ENCODE measurements around the gene CDH4.
"Not testable (repeated sequence)": the region's sequence is repeated elsewhere in the genome, so short reads cannot be mapped to it uniquely, and the experiment has no call there.

CDH4 gene

GRCh38 chr20:61419010-61419409, 166.9 kb downstream of the CDH4 start:
- DNase-seq (ENCODE audit: low spot score): no peak
- TF ChIP-seq, protein P1, sequence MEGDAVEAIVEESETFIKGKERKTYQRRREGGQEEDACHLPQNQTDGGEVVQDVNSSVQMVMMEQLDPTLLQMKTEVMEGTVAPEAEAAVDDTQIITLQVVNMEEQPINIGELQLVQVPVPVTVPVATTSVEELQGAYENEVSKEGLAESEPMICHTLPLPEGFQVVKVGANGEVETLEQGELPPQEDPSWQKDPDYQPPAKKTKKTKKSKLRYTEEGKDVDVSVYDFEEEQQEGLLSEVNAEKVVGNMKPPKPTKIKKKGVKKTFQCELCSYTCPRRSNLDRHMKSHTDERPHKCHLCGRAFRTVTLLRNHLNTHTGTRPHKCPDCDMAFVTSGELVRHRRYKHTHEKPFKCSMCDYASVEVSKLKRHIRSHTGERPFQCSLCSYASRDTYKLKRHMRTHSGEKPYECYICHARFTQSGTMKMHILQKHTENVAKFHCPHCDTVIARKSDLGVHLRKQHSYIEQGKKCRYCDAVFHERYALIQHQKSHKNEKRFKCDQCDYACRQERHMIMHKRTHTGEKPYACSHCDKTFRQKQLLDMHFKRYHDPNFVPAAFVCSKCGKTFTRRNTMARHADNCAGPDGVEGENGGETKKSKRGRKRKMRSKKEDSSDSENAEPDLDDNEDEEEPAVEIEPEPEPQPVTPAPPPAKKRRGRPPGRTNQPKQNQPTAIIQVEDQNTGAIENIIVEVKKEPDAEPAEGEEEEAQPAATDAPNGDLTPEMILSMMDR (IDR thresholded peaks at IDR 0.05; ENCODE audit: extremely low read depth, missing control alignments): no peak

DNA sequence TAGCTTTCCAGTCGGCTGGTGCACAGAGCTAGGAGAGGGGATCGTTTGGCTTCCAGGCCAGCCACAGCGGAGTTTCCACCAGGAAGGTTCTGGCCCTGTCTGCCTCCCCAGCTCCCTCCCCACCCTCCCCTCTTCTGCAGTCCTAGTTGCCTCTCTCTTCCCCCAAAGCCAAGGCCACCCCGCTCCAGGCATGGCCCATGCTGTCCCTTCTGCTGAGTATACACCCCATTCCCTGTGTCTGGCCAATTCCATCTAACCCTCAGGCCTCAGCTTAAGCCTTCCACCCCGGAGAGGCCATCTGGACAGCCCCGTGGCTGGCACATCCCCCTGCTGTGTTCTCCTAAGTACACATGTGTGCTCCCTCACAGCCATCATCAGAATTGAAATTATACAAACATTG, 167.4 kb downstream of the CDH4 start:
- TF ChIP-seq, protein P1 (IDR thresholded peaks at IDR 0.05; ENCODE audit: extremely low read depth, missing control alignments): no peak
- DNase-seq (ENCODE audit: low spot score): no peak

GRCh38 chr20:61420056-61420455, 168.0 kb downstream of the CDH4 start:
- TF ChIP-seq, protein P1 (IDR thresholded peaks at IDR 0.05; ENCODE audit: extremely low read depth, missing control alignments): no peak
- DNase-seq (ENCODE audit: low spot score): no peak

GRCh38 chr20:61420781-61421180, 168.7 kb downstream of the CDH4 start:
- DNase-seq (ENCODE audit: low spot score): no peak
- TF ChIP-seq, protein P1 (IDR thresholded peaks at IDR 0.05; ENCODE audit: extremely low read depth, missing control alignments): no peak

DNA sequence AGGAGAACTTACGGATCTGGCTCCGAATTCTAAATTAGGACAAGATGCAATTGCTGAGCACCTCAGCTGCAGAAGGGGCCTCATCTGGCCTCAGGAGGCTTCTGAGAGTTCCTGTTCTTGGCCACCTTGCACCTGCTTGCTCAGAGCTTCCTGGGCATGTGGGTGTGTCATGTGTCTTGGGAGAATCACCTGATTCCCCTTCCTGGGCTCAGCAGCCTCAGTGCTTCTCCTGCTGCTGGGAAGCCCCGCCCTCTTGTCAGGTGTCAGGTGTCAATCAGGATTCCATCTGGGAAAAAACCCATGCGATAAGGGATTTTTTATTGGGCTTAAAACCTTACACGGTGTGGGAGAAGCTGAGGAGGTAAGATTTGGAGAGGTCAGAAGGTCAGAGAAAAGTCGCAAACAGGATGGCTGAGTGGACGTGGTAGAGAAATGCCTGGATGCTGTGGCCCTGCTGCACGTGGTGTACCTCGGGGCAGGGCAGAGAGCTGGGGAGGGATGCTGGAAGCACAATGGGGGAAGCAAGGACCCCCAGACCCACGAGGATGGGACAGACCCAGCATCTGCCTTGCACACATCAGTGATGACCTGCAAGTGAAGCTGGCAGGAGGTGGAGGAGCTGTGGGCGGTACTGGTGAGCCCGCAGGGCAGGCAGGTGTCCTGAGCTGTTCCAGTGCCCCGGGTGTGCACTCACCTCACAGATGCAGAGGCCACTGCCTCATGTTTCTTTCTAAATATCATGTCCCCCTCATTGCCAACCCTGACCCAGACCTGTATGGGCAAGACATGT, 170.8 kb downstream of the CDH4 start:
- DNase-seq (ENCODE audit: low spot score): no peak
- TF ChIP-seq, protein P1 (IDR thresholded peaks at IDR 0.05; ENCODE audit: extremely low read depth, missing control alignments): no peak

DNA sequence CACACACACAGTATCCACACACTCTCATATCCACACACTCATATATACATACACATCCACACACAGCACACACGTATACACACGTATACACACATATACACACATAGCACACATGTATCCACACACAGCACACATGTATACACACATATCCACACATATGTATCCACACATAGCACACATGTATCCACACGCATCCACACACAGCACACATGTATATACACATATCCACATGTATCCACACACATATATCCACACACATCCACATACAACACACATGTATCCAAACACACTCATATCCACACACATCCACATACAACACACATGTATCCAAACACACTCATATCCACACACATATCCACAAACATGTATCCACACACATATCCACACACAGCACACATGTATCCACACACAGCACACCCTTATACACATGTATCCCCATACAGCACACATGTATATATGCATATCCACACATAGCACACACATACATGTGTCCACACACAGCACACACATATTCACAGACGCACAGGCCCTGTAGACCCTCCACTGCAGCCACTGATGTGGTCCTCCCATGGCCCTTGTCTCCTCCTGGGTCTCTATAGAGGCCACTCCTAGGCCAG, 172.1 kb downstream of the CDH4 start:
- TF ChIP-seq, protein P1 (IDR thresholded peaks at IDR 0.05; ENCODE audit: extremely low read depth, missing control alignments): no peak
- no peak for DNase-seq (ENCODE audit: low spot score)

DNA sequence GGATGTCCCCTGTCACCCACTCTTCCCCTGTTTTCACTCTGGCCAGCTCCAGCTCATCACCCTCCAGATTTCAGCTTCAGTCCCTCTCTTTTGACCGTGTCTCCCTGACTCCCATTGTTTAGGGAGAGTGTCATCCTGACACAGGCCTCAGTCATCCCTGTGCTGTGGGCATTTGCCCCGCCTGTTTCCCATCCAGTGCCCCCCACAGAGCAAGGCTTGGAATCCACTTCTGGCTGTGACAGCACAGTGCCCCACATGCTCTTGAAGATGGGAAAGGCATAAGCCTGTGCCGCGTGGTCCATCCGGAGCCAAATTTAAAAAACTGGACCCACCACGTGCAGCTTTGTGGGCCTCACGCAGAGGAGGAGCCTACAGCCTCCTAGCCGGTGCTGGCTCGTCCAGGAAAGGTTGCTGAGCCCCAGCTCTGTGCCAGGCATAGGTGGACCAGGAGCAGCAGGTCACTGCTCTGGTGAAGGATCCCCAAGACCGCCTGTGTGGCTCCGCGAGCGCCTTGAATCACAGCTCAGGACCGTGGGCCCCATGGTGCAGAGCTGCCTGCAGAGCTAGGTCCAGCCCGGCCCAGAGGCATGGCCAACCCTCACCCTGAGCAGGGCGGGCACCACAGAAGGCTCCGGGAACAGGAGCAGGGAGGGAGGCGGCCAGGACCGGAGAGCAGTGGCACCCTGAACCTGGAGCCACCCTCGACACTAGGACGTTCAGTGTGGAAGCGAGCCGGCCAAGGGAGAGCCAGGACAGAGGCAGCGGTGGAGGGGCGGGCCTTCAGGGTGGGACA, 172.8 kb downstream of the CDH4 start:
- DNase-seq (ENCODE audit: low spot score): no peak

DNA sequence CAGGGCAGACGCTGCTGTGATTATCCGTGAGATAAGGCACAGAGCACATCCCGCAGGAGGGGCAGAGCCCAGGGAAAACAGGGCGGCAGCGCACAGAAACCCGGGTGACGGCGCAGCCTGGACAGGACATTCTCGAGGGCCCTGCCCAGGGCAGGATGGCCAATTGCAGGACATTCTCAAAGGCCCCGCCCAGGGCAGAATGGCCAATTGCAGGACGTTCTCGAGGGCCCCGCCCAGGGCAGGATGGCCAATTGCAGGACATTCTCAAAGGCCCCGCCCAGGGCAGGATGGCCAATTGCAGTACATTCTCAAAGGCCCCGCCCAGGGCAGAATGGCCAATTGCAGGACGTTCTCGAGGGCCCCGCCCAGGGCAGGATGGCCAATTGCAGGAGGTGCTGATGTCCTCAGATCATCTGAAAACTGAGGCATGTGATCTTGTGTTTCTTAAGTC, 173.5 kb downstream of the CDH4 start:
- not testable (repeated sequence) for DNase-seq (ENCODE audit: low spot score)

More for the DNA sequence above, 172.8 kb downstream of the CDH4 start:
- TF ChIP-seq, protein P1 (IDR thresholded peaks at IDR 0.05; ENCODE audit: extremely low read depth, missing control alignments): no peak

Measured in GM20000 (cell line).